NT2/D1 (cell line): Measurements from ENCODE around the gene DLK1.

Experiments used
- SUZ12 ChIP-seq: IDR thresholded peaks from 2 replicates; pipeline ENCODE4 v1.6.1; 2011; ENCODE audit not compliant: insufficient read length, insufficient read depth; ENCODE audit errors: extremely low read depth
- YY1 ChIP-seq: IDR thresholded peaks from 2 replicates; pipeline ENCODE4 v1.6.1; 2011; ENCODE audit not compliant: insufficient read length, insufficient read depth
- ZNF274 ChIP-seq: IDR thresholded peaks from 2 replicates; pipeline ENCODE4 v1.6.1; 2011; ENCODE audit warnings: mild to moderate bottlenecking, low read depth, low read length

- TF ChIP-seq ZNF274 (no peak), YY1 (no peak), SUZ12 (no peak)
Measured at GRCh38 chr14:100703386-100704220, 23.1 kb upstream of the DLK1 start.
